Stromal cell of bone marrow (primary cell): ENCODE results near the gene PTPRD.

Source experiments
- DNase-seq: peaks from one replicate; pipeline ENCODE4 v3.0.0-alpha.2; 2012; ENCODE audit warnings: low read depth

The PTPRD gene

DNA sequence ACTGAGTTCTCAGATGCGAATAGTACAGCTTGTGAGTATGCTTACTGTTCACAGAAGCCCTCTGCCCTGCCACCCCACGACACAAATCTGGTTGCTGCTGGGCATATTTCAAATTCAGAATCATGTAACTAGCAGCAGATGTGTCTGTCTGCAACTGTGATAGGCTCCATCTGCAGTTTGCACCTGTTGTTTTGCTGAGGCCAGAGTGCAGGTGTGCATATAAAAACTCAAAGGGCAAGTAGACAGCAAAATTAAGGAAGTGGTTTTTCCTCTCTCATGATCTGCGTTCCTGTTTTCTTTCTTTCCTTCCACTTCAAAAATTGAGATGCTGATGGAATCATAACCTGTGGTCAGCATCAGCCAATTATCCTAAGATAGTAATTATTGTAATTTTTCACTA lies 1000.5 kb downstream of the PTPRD start:
- DNase-seq, result no peak

DNA sequence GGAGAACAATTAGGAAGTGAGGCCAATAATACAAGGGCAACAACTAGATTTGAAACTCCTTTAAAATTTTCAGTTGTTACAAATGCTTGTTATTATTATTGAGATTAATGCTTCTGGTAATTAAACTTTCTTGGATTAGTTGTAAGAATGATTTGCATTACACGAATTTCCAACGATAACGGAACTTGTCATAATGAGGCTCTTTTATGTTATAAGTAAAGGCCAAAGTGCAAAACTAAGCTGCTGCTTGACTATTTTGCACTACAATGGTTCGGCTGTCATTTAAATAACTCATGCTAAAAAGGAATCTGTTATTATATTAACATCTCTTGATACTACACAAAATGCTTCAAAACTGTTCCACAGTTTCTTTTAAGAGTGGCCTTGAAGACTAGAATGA lies 1007.1 kb downstream of the PTPRD start:
- no peak for DNase-seq

DNA sequence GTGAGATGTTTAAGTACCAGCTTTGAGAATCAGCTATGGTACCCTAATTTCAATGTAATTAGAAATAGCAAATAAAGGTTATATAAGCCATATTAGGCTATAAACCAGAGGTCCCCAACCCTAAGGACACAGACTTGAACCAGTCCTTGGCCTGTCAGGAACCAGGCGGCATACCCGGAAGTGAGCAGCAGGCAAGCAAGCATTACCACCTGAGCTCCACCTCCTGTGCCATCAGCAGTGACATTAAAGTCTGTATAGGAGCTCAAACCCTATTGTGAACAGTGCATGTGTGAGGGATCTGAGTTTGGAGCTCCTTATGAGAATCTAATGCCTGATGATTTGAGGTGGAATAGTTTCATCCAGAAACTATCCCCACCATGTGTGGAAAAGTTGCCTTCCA lies 1009.5 kb downstream of the PTPRD start:
- no peak for DNase-seq

DNA sequence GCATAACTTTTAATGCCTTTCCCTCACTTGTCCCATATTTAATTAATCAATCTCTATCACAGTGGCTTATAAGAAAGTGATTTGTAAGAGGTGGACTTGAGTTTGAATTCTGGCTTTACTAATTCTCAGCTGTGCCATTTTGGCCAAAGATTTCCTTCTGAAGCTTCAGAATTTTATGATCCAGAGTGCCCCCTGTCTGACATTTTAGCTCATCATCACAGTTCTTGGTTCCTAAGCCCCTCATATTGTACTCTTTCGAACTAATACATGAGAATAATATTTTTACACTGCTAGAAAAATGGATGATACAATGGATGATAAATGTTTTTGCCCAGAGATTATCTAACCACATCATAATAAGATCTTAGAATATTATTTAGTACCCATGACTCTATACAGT lies 1014.1 kb downstream of the PTPRD start:
- no peak for DNase-seq

DNA sequence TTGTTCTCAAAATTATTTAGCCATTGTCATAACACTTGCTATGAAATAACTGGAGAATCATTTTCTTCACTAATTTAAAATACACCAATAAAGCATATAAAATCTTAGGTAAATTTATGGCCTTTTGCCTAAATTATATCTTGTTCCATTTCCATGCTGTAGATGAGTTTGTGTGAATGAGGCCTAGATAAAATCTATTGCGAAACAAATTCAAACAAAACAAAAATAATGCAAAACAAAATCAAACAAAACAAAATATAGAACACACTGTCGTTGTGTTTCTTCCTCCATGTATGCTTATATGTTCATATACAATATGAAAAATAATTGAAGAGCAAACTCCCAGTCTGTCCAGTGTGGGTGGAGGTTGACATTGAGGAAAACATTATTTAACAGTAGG lies 1020.7 kb downstream of the PTPRD start:
- no peak for DNase-seq

DNA sequence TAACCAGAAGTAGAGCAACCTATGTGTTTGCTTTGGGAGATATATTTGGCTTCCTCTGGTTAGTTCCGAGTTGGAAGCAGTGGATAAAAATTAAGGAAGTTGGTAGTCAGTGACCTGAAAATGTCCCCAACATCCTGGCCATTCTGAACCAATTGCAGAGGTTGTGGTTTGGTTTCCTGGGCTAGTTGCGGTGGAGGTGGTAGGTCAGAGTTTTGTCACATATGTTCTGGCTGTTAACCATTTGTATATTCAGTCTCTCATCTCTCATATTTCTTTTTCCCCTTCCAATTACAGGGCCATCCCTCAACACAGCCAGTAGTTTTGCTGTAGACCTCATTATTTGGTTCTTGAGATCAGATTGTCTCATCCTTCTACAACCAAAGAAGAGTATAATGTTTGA lies 1026.9 kb downstream of the PTPRD start:
- DNase-seq, result no peak

GRCh38 chr9:9574080-9574479 lies 1038.7 kb downstream of the PTPRD start:
- no peak for DNase-seq

GRCh38 chr9:9565700-9566099 lies 1047.1 kb downstream of the PTPRD start:
- no peak for DNase-seq

DNA sequence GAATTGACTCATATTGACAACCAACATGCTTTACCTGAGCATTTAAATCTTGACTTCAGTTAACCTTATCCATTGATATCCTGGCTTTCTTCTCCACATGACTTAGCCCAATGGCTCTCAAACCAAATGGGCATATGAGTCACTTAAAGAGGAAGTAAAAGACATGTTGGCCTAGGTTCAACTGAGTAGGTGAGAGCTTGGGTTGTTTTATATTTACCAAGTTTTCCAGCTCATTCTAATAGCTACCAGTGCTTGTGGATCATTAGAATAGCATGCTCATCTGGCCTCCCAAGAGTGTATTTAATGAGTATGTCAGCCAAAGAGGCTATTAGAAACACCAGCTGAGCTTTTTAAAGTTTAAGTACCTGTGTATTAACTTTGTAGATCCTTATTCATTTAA lies 1049.0 kb downstream of the PTPRD start:
- no peak for DNase-seq

- no peak for DNase-seq
These were observed 1052.3 kb downstream of the PTPRD start for GRCh38 chr9:9560382-9561035.

GRCh38 chr9:9558907-9559306 lies 1053.9 kb downstream of the PTPRD start:
- DNase-seq, result no peak

DNA sequence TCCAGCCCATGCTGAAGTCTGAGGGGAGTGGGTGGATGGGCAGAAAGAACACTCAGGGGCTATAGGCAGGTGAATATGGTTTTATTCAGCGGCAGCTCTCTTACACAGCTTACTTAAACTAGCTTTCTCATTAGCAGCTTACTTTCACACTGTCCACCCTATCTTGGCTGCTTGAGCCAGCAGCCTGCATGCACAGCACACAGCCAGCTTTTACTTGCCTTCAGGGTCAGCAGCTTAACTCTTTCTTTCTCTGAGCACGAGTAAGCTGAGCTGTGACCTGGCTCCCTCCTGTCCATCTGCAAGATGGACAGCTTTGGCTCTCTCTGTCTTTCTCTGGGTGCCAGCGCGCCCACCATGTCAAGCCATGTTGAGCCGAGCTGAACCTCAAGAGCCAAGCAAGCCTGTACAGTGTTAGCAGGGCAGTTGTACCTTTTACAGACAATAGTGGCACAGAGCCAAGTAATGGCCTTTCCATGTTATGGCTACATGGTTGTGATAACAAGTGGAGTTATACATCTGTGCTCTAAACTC lies 1054.9 kb downstream of the PTPRD start:
- DNase-seq, result no peak

- no peak for DNase-seq
These were observed 1055.7 kb downstream of the PTPRD start for GRCh38 chr9:9556865-9557803.

DNA sequence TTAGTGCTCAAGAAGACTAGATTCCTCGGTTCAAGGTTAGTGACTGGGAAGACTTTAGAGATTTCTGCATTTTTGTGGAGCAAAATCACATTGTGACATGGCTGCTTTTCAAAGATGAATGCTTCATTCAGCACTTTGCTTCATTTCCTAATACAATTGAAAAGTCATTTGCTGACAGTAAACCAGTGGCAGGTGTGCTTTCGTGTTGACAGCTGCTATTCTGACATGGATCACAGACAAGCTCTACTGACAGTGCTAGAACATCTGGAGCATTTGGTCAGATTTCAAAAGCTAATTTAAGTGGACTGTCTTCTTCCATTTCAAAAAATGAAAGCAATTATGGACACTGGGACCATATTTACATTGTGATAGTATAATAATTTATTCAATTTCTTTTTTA lies 1060.1 kb downstream of the PTPRD start:
- DNase-seq, result no peak

GRCh38 chr9:9538766-9539165 lies 1074.0 kb downstream of the PTPRD start:
- no peak for DNase-seq

DNA sequence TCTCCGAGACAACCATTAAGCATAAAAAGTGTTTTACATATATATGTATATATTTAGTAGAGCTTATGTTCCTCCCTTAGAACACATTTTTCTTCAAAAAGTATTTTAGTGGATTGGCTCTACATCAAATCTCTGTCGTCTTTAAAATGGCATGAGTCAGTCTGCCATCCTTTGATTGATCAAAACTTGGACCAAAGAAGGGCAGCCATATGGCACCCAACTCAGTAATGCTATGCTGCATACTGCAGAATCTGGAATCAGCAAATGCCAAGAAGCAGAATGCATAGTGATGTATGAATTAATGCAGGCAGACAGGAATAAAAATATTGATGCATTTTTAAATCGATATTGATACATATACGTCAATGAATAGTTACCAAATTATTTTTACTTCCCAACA lies 1074.4 kb downstream of the PTPRD start:
- DNase-seq, result no peak

DNA sequence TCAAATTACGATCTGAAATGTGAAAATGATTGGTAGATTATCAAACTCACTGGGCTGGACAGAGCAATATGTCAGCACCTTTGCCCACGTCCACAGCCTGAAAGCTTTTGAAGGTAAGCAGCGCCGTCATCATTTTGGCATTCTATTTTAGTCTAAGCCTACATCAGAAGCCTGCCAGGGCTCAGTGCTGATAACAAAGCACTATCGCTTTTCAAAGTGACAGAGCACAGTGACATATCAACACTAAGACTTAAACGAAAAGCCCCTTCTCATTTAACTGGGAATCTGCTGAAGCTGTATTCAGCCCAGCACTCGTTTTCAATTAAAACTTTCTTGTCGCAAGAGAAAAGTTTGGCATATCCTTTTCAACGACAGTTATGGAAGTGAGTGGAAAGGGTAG lies 1076.3 kb downstream of the PTPRD start:
- no peak for DNase-seq

DNA sequence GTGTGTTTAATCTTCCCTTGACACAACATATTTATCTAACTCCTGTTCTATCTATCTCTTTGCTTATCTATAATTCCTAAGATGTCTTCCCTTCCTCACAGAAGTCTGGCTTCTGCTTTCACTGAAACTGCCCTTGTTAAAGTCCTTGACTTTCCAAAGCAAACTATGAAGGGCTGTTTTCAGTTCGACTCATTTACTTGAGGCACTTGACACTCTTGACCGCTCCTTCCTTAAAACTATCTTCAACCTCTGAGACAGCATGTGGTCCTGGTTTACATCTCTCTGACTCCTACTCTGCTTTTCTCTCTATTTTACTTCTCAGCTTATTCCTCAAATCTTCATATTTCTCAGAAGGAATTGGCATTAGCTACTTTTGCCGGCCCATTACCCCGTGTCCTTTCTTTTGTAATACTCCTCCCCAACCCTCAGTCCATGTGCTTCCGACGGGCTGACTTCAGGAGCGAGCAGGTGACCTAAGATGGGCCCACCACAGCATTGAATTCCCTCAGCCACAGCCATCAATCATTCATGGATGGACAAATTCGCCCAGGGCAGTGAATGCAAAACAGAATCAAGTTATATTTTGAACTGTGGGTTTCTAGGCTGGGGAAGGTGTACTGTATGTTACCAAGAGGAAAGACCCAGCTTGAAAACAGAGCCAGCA lies 1089.2 kb downstream of the PTPRD start:
- no peak for DNase-seq

DNA sequence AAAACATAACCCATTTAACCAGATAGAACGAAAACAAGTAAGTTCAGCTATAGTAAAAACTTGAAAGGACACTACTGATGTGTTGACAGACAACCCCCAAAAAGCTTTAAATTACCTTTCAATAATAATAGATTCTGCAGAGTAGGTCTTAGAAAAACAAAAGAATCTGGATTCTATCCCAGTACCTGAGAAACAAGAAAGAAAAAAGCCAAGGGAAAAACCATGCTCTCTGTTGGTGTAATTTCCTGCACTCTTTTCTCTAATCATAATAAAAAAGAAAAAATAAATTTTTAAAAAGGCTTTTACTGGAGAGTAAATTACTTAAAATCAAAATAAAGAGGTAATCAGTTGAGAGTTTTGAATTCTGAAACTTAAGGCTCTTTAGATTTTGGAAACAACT lies 1090.4 kb downstream of the PTPRD start:
- DNase-seq, result no peak

DNA sequence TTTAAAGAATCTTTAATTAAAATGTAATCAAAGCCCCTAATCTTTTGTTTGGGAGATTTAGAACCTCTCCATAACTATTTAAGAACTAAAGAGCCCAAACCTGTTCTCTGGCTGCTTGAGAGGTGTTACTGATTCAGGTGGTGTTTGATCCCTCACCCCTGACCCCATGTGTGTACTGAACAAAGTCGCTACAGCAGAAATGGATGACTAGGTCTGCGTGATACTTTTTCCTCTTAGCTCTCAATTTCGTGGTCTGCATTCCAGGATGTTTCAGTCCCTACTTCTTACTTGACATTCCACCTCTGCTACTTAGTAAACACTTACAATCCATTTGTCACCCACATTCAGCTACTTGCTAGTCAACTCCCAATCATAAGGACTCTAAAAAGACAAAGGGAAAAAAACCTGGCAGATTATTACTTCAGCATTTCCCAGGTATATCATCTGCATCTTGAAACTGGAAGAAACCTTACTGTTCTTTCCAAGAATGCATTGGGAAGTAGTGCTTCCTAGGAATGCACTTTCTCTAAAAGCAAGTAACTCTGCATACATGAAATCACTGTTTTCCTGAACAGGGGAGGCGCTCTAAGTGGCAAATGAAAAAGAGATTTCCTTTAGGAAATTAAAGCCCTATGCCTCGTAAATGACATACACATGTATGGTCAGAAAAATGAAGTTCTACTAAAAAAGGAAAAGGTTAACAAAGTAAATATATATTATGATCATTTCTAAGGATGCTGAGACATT lies 1091.6 kb downstream of the PTPRD start:
- no peak for DNase-seq

DNA sequence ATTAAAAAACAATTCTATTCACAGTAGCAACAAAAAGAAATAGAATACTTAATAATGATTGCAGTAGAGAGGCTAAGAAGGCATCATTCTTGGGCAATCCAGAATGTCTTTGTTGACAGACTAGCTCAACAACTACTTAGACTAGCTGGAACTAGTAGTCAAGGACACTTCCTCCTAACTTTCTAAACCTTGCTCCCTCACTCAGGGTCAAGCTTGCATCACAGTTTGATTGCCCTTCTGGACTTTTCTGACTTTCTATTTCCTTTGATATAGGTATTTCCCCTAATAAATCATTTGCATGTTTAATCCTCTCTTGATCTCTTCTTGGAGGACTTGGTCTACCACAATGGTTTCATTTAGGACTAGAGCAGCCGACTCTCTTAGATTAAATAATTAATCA lies 1107.9 kb downstream of the PTPRD start:
- DNase-seq, result no peak

GRCh38 chr9:9499546-9499945 lies 1113.3 kb downstream of the PTPRD start:
- DNase-seq, result no peak
